Neural cell (in vitro differentiated cells): ENCODE measurements around the gene PLA2G1B. TPM values are rescaled to one million over a fixed set of nuclear protein-coding genes. Genes with fewer than 3 reads are reported as not detected.

ENCODE experiments used
- H2AFZ ChIP-seq: fragments of 200-600, 300-800 bp; sonication (generic), shearing (Covaris generic); 2 replicates; pipeline ENCODE4 v1.6.0; 2014; ENCODE audit warnings: low read depth, mild to moderate bottlenecking, antibody characterized with exemption, low read length, moderate library complexity
- H3F3A ChIP-seq: fragments of 200-600 bp; shearing (Covaris generic); 2 replicates; pipeline ENCODE4 v1.6.1; 2016; ENCODE audit warnings: mild to moderate bottlenecking, moderate library complexity, mixed read lengths, antibody characterized with exemption, low read length; ENCODE audit not compliant: insufficient read depth, poor library complexity, severe bottlenecking
- H3K27ac ChIP-seq: fragments of 200-600, 300-800 bp; sonication (generic), shearing (Covaris generic); 2 replicates; pipeline ENCODE4 v1.5.1; 2014; ENCODE audit warnings: mild to moderate bottlenecking, low read length, moderate library complexity
- H3K27me3 ChIP-seq: fragments of 300-800, 200-600 bp; sonication (generic), shearing (Covaris generic); 2 replicates; pipeline ENCODE4 v1.6.0; 2014; ENCODE audit warnings: mild to moderate bottlenecking, low read depth, low read length, moderate library complexity; ENCODE audit not compliant: insufficient read depth
- H3K36me3 ChIP-seq: fragments of 300-800, 200-600 bp; sonication (generic), shearing (Covaris generic); 2 replicates; pipeline ENCODE4 v1.5.1; 2014; ENCODE audit warnings: mild to moderate bottlenecking, antibody characterized with exemption, low read length, moderate library complexity; ENCODE audit not compliant: insufficient read depth
- H3K4me2 ChIP-seq: fragments of 300-800, 200-600 bp; sonication (generic), shearing (Covaris generic); 2 replicates; pipeline ENCODE4 v1.6.0; 2014; ENCODE audit warnings: mild to moderate bottlenecking, low read length
- H3K4me3 ChIP-seq: fragments of 300-800, 200-600 bp; sonication (generic), shearing (Covaris generic); 2 replicates; pipeline ENCODE4 v1.5.1; 2014; ENCODE audit warnings: mild to moderate bottlenecking, low read length, moderate library complexity
- H3K79me2 ChIP-seq: fragments of 200-600 bp; shearing (Covaris generic); replicated peaks from 2 replicates; pipeline ENCODE4 v1.6.0; 2014; ENCODE audit warnings: mild to moderate bottlenecking, low read length, moderate library complexity; ENCODE audit not compliant: insufficient read depth
- H3K9ac ChIP-seq: fragments of 300-800, 200-600 bp; sonication (generic), shearing (Covaris generic); 2 replicates; pipeline ENCODE4 v1.6.1; 2016; ENCODE audit warnings: mild to moderate bottlenecking, low read length, mixed read lengths
- H3K9me2 ChIP-seq: fragments of 200-600 bp; shearing (Covaris generic); 2 replicates; pipeline ENCODE4 v1.6.1; 2016; ENCODE audit warnings: mild to moderate bottlenecking, low read length, mixed read lengths; ENCODE audit not compliant: insufficient read depth
- H3K9me3 ChIP-seq: fragments of 200-600, 300-800 bp; sonication (generic), shearing (Covaris generic); 2 replicates; pipeline ENCODE4 v1.6.1; 2016; ENCODE audit warnings: mild to moderate bottlenecking, mixed run types, low read length, moderate library complexity, mixed read lengths
- H4K20me1 ChIP-seq: fragments of 200-600 bp; shearing (Covaris generic); 2 replicates; pipeline ENCODE4 v1.6.1; 2016; ENCODE audit warnings: mild to moderate bottlenecking, mixed run types; ENCODE audit not compliant: insufficient read depth
- EP300 ChIP-seq: fragments of 450-650 bp; conservative IDR thresholded peaks from 2 replicates; pipeline ENCODE4 v1.6.1; 2014; ENCODE audit warnings: antibody characterized with exemption, mild to moderate bottlenecking, moderate library complexity; ENCODE audit not compliant: poor library complexity, severe bottlenecking
- EZH2 ChIP-seq: fragments of 200-600, 300-800 bp; shearing (Covaris generic), sonication (generic); IDR thresholded peaks from 2 replicates; pipeline ENCODE4 v1.6.1; 2014; ENCODE audit warnings: antibody characterized with exemption, low read length, borderline replicate concordance, mild to moderate bottlenecking; ENCODE audit not compliant: insufficient read depth, poor library complexity, severe bottlenecking
- MXI1 ChIP-seq: fragments of 450-650 bp; conservative IDR thresholded peaks from 2 replicates; pipeline ENCODE4 v1.6.1; 2014; ENCODE audit warnings: antibody characterized with exemption, mild to moderate bottlenecking; ENCODE audit not compliant: poor library complexity, severe bottlenecking
- POLR2AphosphoS5 ChIP-seq: IDR thresholded peaks from 2 replicates; pipeline ENCODE4 v1.6.1; 2012
- RAD21 ChIP-seq: fragments of 450-650 bp; conservative IDR thresholded peaks from 2 replicates; pipeline ENCODE4 v1.6.1; 2014; ENCODE audit warnings: antibody characterized with exemption, mild to moderate bottlenecking, moderate library complexity
- SMC3 ChIP-seq: fragments of 450-650 bp; conservative IDR thresholded peaks from 2 replicates; pipeline ENCODE4 v1.6.1; 2014; ENCODE audit warnings: antibody characterized with exemption, mild to moderate bottlenecking, moderate library complexity; ENCODE audit not compliant: poor library complexity
- TAF1 ChIP-seq: IDR thresholded peaks from 2 replicates; pipeline ENCODE4 v1.6.1; 2012; ENCODE audit warnings: low read depth
- polyA plus RNA-seq: library from polyadenylated mRNA; depleted of rRNA; stranded (reverse); fragments of >200 nt; gene quantifications from 2 replicates; pipeline ENCODE4 v1.2.3, GENCODE V29; 2014
- TF ChIP-seq, protein P1 (sequence below): IDR thresholded peaks from 2 replicates; pipeline ENCODE4 v1.6.1; 2012; ENCODE audit warnings: borderline replicate concordance
- TF ChIP-seq, protein P2 (sequence below): fragments of 450-650 bp; IDR thresholded peaks from 2 replicates; pipeline ENCODE4 v1.5.1; 2014; ENCODE audit warnings: antibody characterized with exemption, mild to moderate bottlenecking, moderate library complexity; ENCODE audit not compliant: poor library complexity, severe bottlenecking

The PLA2G1B gene
- polyA plus RNA-seq, 1 donor from 2014 or later, result not detected

DNA sequence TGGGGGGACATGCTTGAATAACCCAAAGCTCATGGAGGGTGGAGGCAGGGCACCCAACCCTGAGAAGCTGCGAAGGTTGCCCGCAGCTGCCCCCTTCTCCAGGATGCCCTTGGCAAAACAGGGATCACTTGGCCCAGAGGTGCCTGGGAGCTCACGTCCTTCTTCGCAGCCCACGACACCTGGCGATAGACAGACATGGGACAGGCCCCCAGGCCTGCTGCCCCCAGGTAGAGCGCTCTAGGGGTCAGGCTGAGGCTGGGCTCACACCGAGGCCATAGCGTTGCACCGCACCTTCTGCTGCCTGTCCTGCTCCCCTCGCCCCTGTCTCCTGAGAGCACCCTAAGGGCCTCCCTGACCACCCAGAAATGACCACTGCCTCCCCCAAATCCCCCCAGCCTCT, 20.2 kb upstream of the PLA2G1B start:
- Histone ChIP-seq H2AFZ (no peak overlapping the region), H4K20me1 (no peaks in the 10 kb centered on the region), H3K9me3 (no peaks in the 10 kb centered on the region), H3K27ac (no peak overlapping the region), H3F3A (no peaks in the 10 kb centered on the region), H3K9ac (no peak overlapping the region), H3K27me3 (no peaks in the 10 kb centered on the region), H3K4me2 (no peak overlapping the region), H3K79me2 (no peaks in the 10 kb centered on the region), H3K36me3 (no peaks in the 10 kb centered on the region), H3K4me3 (no peak overlapping the region), H3K9me2 (no peaks in the 10 kb centered on the region)
- TF ChIP-seq POLR2AphosphoS5 (no peak), SMC3 (no peak), EZH2 (no peak), TAF1 (no peak), RAD21 (no peak), EP300 (no peak)
- TF ChIP-seq, protein P1, sequence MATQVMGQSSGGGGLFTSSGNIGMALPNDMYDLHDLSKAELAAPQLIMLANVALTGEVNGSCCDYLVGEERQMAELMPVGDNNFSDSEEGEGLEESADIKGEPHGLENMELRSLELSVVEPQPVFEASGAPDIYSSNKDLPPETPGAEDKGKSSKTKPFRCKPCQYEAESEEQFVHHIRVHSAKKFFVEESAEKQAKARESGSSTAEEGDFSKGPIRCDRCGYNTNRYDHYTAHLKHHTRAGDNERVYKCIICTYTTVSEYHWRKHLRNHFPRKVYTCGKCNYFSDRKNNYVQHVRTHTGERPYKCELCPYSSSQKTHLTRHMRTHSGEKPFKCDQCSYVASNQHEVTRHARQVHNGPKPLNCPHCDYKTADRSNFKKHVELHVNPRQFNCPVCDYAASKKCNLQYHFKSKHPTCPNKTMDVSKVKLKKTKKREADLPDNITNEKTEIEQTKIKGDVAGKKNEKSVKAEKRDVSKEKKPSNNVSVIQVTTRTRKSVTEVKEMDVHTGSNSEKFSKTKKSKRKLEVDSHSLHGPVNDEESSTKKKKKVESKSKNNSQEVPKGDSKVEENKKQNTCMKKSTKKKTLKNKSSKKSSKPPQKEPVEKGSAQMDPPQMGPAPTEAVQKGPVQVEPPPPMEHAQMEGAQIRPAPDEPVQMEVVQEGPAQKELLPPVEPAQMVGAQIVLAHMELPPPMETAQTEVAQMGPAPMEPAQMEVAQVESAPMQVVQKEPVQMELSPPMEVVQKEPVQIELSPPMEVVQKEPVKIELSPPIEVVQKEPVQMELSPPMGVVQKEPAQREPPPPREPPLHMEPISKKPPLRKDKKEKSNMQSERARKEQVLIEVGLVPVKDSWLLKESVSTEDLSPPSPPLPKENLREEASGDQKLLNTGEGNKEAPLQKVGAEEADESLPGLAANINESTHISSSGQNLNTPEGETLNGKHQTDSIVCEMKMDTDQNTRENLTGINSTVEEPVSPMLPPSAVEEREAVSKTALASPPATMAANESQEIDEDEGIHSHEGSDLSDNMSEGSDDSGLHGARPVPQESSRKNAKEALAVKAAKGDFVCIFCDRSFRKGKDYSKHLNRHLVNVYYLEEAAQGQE, result no peak

DNA sequence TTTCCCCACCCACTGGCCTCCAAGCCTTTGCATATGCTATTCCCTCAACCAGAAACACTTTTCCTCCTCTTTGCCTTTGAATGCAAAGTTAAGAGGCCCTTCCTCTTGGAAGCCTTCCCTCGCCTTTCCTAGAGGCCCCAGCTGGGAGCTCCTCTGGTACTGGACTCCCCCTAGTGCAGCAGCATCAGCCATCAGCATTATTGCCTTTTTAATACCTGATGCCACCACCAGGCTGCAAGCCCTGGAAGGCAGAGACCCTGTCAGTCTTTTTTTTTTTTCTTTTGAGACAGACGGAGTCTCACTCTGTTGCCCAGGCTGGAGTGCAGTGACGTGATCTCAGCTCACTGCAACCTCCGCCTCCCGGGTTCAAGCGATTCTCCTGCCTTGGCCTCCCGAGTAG, 19.1 kb upstream of the PLA2G1B start:
- no peak overlapping the region for H2AFZ ChIP-seq
- no peaks in the 10 kb centered on the region for H3K9me2 ChIP-seq
- H3K4me3 ChIP-seq, result no peak overlapping the region
- no peaks in the 10 kb centered on the region for H4K20me1 ChIP-seq
- no peaks in the 10 kb centered on the region for H3K79me2 ChIP-seq
- H3K27ac ChIP-seq, result no peak overlapping the region
- H3K9ac ChIP-seq, result no peak overlapping the region
- H3K27me3 ChIP-seq, result no peaks in the 10 kb centered on the region
- no peak overlapping the region for H3K4me2 ChIP-seq
- TF ChIP-seq EZH2 (no peak), MXI1 (no peak), TAF1 (no peak), POLR2AphosphoS5 (no peak), RAD21 (no peak), EP300 (no peak), SMC3 (no peak)
- TF ChIP-seq, protein P2, sequence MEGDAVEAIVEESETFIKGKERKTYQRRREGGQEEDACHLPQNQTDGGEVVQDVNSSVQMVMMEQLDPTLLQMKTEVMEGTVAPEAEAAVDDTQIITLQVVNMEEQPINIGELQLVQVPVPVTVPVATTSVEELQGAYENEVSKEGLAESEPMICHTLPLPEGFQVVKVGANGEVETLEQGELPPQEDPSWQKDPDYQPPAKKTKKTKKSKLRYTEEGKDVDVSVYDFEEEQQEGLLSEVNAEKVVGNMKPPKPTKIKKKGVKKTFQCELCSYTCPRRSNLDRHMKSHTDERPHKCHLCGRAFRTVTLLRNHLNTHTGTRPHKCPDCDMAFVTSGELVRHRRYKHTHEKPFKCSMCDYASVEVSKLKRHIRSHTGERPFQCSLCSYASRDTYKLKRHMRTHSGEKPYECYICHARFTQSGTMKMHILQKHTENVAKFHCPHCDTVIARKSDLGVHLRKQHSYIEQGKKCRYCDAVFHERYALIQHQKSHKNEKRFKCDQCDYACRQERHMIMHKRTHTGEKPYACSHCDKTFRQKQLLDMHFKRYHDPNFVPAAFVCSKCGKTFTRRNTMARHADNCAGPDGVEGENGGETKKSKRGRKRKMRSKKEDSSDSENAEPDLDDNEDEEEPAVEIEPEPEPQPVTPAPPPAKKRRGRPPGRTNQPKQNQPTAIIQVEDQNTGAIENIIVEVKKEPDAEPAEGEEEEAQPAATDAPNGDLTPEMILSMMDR, result no peak
- TF ChIP-seq, protein P1, result no peak
- H3K9me3 ChIP-seq, result no peaks in the 10 kb centered on the region
- no peaks in the 10 kb centered on the region for H3F3A ChIP-seq
- no peaks in the 10 kb centered on the region for H3K36me3 ChIP-seq
